GM19043 (cell line): Measurements from ENCODE around the gene SYNM.

Experiments
- ATAC-seq: cut with Tn5 transposase; IDR thresholded peaks from one replicate; pipeline ENCODE4 v1.9.1; 2021; ENCODE audit warnings: low read depth; ENCODE audit not compliant: unreplicated experiment

The SYNM gene

DNA sequence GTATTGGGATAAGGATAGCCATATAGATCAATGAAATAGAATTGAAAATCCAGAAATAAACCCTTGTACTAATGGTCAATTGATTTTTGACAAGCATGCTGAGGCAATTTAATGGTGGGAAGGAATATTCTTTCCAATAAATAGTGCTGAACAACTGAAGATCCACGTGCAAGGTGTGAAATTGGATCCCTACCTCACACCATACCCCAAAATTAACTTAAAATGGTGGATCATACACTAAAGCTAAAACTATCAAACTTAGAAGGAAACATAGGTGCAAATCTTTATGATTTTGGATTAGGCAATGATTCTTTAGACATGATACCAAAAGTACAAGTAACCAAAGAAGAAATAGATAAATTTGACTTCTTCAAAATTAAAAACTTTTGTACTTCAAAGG is 22.1 kb upstream of the SYNM start:
- ATAC-seq = no peak

DNA sequence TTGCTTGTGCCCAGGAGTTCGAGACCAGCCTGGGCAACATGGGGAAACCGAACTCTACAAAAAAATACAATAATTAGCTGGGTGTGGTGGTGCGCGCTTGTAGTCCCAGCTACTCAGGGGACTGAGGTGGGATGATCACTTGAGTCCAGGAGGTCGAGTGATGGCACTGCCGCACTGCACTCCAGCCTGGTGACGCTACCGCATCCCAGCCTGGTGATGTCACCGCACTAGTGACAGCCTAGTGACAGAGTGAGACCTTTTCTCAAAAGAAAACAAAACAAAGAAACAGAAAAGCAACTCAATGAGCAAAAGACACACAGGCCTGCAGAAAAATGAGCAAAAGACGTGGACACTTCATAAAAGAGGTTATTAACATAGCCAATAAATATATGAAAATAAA is 19.9 kb upstream of the SYNM start:
- ATAC-seq = no peak

DNA sequence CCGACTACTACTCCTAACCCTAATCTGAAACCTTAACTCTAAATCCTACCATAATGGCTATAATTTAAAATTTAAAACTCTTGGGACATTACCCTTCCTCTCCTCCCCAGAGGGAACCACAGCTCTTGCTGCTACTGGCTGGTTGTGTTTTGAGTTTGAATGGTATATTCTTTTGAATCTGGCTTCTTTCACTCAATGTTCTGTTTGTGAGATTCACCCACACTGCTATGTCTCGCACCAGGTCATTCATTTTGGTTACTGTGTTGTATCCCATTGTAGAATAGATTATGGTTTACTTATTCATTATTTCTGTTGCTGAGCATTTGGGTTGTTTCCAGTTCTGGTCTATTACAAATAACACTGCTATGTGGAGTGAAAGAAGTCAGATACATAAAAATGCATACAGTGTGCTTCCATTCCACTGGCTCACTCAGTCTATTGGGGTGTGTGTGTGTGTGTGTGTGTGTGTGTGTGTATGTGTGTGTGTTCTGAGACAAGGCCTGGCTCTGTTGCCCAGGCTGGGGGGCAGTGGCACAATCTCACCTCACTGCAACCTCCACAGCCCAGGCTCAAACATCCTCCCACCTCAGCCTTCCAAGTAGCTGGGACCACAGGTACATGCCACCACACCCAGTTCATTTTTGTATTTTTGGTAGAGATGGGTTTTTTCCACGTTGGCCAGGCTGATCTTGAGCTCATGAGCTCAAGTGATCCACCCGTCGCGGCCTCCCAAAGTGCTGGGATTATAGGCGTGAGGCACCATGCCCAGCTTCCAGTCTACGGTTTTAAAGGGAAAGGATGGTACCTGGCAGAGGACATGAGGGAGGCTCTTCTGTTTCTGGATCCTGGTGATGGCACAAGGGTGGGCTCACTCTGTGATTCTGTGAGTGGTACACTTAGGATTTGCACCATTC is 19.2 kb upstream of the SYNM start:
- no peak for ATAC-seq

DNA sequence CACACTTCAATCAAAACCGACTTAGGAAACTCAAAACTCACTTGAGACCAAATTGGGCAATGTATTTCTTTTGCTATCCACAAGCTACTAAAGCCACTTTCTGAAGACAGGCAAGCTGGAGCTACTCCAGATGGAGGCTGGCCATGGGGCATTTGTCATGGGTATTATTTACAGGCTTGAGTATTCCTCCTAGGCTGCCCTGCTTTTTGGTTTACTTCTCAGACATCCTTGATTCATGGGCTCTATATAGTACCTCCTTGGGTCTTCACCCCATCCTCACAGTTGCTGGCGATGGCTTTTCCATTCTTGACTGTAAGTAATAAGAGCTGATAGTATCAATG is 18.6 kb upstream of the SYNM start:
- ATAC-seq = no peak

DNA sequence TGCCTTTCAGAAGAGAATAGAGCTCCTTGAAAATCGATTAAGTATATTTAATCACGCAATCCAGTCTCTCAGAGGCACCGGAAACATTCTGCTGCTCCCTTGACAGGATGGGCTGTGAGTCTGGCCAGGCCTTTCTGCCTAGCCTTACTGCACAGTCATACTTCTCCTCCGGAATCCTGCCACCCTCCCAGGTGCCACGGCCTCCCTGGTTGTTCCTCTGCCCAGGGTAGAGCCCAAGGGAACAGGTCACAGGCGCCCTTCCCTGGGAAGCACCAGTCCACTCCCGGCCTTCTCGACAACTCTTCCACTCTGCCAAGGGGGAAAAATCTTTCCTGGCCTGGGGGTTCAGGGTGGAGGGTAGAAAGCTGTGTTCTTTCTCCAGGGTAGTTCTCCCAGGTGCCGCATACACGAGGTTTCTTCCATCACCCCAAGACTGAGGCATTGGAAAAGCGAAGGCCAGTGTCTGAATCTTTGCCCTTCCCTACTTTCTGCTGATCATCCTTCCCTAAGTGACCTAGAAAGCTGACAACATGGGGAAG is 17.4 kb upstream of the SYNM start:
- ATAC-seq = no peak

DNA sequence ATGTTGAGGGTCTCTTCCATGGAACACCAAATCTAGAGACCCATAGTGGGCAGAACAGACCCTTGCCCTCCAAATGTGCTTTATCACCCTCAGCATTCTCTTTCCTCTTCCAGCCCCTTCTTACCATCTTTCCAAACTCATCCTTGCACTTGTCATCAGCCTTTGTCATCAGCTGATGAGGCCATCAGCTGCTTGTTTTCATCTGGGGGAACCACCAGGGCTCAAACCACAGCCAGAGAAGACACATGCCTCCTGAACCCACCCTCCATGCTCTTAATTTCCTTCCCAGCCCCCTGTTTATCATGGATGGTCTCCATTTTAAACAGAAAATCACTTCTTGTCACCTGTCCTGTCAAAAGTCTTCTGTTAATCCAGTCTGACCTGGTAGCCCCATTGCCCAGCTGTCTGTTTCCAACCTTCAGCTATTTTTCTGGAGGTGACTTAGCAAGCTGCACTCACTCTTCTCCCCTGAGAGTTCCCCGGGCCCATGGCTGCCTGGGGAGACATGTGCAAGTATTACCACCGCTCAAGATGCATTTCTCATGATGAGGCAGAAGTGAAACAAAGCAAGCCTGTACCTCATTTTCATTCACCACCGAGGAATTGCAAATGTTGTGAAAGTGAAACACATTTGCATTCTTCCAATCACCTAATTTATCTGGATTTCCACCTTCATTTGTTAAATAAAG is 14.7 kb upstream of the SYNM start:
- ATAC-seq = peak; percentile 100

DNA sequence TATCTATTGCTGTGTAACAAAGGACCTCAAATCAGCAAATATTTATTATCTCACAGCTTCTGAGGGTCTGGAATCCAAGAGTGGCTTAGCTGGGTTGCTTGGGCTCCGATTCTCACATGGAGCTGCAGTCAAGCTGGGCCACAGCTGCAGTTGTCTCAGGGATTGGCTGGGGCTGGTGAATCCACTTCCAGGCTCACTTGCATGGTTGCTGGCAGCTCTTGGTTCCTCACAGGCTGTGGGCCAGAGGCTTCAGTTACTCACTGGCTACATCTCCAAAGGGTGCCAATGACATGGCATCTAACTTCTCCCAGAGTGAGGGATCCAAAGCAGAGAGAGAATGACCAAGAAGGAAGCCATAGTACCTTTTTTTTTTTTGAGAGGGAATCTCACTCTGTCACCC is 13.9 kb upstream of the SYNM start:
- no peak for ATAC-seq

DNA sequence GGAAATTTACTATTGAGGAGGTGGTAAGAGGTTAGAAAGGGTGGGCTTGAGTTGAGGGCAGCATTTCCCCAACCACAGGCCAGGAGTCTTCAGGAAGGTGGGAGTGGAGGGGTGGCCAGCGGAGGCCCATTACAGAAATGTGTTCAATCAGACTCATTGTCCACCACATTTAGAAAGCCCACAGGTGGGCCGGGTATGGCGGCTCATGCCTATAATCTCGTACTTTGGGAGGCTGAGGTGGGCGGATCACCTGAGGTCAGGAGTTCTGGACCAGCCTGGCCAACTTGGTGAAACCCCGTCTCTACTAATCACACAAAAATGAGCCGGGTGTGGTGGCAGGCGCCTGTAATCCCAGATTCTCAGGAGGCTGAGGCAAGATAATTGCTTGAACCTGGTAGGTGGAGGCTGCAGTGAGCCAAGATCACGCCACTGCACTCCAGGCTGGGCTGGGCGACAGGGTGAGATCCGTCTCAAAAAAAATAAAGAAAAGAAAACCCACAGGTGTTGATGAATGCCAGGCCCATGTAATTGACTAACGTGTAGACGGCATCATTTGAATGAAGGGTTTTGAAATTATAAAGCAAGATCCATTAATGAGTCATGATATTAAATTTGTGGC is 12.2 kb upstream of the SYNM start:
- no peak for ATAC-seq

DNA sequence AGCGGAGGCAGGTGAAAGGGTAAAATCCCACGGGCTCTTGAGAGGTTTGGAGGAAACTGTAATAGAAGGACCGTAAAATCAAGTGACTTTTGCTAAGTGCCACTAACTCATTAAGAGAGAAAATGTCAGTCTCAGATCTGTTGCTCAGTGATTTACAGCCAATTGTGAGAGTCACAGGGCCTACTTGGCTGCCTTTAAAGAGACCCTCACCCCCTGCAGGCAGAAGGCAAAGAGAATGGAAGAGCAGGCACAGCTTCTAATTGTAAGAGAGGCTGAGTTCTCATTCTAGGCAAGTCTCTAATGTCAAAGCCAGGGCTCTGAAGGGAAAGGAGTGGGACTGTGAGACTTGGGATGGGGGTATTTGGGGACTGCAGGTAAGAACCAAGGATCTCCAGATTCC is 9.3 kb upstream of the SYNM start:
- no peak for ATAC-seq

DNA sequence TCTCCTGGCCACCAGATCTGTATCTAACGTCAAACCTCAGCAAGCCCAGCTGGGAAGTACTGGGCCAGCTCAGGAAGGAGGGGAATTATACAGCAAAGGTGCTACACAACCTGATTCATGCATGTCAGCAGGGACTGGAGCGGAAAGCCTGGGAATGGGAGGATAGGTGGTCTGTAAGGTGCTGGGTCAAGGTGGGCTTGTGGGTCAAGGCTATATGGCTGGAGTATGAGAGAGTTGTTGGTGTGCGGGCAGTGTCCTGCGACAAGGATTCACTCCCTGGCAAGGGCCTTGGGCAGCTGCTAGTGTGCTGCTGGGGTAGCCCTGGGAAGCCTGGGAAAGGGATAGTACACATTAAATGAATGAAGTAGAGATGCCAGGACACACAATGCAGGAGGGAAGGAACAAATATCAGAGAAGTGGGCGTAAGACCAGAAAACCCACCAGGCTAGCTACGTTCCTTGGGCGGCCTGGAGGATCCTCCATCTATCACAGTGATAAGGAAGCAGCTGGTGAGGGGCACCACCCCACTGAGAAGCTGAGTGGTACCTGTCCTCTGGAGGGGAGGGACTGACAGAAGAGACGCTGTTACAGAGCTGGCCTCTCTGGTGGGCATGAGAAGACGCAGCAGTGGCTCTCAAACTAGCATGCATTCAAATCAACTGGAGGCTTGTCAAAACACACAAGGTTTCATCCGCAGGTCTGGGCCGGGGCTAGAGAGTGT is 8.5 kb upstream of the SYNM start:
- no peak for ATAC-seq

DNA sequence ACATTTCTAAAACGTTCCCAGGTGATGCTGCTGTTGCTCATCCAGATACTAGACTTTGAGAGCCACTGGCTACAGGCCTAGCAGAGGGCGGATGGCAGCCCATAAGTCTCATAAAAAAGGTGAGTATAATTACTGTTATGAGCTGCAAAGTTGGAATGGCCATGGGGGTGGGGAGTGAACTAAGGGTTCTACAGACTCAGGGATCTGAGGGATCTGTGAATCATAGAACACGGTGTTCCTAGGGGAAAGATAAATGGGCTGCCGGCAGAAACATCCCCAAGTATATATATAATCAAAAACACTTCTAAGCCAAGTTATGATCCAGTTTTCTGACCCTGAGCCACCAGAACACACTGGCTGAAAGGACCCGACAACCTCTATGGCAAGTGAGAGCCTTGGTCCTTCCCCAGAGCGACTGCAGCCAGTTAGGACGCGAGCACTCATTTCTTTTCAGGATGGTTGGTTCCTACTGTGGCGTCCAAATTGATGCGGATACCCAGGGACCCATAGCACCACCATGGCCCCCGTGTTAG is 7.9 kb upstream of the SYNM start:
- no peak for ATAC-seq

DNA sequence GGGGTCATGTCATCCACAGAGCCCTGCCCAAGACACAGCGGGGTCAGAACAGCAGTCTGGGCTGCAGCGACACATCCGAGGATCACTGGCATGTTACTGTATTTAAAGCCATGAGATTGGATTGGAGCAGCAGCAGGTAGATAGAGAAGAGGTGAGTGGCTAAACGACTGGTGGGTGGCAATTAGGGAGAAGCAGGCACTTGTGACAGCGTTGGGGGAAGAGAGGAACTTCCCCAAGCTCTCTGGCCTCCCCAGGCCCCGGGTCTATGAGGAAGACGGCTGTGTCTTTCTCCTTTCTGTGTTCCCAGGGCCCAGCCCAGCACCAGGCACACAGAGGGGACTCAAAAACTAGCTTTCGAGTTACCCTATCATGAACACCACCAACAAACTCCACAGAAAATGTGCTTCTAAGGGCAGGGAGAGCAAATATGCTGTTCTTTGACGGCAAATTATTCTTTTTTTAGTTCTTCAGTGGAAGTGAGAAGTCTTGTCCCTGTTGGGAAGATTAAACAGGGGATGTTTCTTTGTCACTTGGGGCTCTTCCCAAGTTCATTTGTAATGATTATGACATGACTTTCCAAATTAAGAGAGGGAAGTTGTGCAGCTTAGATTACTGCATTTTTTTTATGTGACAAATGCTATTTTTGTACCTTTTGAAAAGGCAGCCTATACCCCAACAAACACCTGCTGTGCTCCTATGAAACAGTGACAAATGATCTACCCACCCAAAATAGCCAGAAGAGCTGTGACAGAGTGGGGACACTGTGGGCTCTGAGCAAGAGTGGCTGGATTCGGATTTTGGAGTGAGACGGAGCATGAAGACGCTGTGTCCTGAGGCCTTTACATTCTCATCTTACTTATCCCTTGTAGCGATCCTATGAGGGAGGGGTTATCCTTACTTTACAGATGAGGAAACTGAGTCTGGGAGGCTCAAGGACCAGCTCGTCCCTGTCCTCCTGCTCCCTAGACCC is 7.2 kb upstream of the SYNM start:
- no peak for ATAC-seq

DNA sequence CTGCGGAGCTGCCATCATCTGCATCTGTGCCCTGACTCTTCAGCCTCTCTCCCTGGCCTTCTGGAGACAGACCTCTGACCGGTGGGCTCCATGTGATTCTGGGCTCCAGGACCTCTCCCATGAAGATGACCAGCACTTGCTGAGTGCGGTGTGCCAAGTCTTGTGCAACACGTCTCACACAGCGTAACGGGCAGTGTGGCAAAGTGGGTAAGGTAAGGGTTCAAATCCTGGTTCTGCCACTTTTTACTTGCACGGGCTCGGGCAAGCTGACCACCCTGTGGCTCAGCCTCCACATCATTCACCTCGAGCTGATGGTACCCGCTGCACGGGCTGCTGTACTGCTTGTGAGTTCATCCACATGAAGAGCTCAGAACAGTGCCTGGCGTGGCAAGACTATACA is 6.5 kb upstream of the SYNM start:
- ATAC-seq = no peak

DNA sequence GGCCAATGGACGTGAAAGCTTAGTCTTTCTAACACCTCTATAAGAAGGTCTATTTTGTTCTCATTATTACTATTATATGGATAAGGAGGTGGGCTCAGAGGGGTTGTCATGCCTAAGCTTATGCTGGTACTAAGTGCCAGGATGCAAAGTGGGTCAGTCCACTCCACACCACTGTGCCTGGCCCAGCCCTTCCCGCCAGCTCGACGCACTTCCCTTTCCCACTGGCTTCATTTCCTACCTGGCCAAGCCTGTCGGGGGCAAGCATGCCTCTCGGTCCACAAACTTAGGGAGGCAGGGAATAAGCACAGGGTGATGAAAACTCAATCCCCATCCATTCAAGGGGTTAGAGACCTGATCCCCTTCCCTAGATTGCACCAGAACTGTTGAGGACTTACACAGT is 5.9 kb upstream of the SYNM start:
- ATAC-seq = no peak

DNA sequence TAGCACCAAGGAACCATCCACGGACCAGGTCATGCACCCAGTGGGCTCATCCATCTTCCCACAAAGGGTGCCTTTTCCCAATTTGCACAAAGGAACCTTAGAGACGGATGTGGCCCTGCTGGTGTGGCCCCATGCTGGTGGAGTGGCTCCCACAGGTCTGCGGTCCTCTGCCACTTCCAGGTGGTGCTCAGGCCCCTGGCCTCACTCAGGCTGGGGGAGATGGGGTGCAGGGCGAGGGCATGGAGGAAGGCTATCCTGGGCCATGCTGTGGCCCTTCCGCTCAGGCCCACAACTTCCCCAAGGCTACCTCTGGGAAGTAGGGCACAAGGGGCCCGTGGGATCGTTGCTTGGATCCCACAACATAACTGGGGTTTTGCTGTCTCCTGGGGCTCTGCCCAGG is 5.2 kb upstream of the SYNM start:
- ATAC-seq = no peak

DNA sequence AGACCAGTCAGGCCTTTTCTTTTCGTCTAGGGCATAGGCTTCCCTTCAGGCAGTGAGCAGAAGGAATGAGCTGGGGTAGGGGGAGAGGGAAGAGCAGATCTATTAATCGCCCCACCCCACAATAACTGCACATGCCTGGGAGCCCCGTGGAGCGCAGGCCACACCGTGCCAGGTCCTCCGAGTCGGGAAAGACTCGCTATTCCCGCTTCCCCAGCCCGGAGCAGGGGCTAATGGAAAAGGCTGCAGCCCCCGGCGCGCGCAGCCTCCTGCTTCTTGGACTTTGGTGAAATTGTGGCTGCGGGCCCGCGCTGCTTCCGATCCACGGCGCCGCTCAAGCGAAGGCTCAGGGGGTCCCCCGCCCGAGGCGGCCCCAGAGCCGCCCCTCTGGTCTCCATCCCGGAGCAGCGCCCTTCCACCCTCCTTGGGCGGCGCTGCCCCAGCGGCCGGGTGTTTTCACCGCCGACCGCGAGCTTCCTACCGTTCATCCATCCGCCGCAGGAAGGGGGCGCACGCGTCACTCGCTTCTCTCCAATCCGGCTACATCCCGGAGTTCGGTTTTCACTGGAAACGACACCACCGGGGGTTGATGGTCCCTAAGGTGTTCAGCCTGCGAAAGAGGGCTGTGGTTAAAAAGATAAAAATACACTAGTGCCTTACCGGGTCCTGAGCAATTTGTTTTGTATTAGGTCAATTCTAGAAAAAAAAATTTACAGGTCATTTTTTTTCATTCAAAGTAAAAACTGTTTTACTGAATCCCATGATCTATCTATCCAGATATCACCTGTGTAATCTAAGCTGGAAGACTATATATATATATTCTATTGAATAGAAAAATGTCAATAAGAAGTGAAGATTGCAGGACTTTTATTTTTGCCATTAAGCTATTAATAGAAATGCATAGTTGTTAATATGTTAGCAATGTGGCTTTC is 4.4 kb upstream of the SYNM start:
- peak; percentile 33 for ATAC-seq

DNA sequence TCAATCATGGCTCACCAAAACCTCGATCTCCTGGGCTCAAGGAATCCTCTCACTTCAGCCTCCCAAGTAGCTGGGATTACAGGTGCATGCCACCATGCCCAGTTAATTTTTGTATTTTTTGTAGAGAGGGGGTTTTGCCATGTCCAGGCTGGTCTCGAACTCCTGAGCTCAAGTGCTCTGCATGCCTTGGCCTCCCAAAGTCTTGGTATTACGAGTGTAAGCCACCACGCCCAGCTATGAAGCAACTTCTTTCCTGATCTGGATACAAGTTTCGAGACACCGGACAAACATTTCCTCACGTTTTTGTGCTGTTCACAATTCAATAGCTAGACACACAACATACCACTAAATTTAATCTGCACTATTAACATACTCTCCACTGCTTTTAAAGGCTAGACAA is 3.4 kb upstream of the SYNM start:
- no peak for ATAC-seq
